Stimulated activated naive CD4-positive, alpha-beta T cell treated with Interleukin-2 at 50 U/mL for 16 hours (primary cell): ENCODE results near the gene PLCG1.
A peak's percentile ranks its signal among the peaks of the same experiment; 100 is the strongest.

ENCODE experiments used
- DNase-seq: peaks from one replicate; lab custom pipeline; 2025; lab: John Stamatoyannopoulos, UW

Gene PLCG1

DNA sequence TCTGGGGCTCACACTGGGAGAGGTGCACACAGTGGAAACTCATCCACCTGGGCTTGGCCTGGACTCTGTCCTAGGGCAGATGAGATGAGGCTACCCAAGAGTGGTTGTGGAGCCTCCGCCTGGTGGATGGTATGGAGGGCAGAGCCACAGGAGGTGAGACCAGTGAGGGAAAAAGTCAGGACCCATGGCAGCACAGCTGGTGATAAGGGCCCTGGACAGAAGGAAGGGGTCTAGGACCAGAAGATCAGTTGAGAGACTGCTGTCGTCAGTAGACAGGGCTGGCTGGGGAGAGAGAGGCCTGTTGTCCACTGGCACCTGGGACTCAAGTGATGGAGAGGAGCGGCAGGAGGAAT is 29.8 kb downstream of the PLCG1 start:
- DNase-seq = no peak

DNA sequence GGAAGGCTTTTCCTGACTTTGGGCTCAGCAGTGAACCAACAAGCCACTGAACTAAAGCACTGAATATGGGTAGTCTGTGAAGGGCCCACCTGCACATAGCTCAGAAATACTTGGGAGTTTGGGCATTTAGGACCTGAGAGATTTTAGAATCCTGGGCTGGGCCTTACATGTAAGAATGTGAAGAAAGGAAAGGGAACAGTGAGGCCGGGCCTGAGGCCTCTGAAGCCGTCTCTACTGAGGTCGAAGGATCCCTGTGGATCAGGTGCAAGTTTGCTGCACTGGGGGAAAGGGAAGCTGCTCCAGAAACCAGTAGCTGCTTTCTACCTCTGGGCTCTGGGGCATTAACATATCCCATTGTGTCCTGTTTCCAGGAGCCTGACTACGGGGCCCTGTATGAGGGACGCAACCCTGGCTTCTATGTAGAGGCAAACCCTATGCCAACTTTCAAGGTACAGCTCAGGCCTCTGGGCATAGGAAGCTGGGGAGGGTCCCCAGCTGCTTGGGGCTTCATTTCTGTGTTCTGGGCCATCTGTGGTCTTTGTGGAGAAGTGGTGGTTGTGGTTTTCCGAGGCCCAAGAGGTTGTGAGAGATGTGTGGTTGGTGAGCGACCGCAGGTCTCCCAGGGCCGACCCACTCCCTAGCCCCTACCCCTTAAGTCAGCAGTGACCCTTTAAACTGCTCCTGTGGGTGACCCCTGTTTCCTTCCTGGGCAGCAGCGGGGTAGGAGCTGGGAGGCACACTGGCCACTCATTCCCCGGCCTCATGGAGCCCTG is 30.3 kb downstream of the PLCG1 start:
- no peak for DNase-seq

DNA sequence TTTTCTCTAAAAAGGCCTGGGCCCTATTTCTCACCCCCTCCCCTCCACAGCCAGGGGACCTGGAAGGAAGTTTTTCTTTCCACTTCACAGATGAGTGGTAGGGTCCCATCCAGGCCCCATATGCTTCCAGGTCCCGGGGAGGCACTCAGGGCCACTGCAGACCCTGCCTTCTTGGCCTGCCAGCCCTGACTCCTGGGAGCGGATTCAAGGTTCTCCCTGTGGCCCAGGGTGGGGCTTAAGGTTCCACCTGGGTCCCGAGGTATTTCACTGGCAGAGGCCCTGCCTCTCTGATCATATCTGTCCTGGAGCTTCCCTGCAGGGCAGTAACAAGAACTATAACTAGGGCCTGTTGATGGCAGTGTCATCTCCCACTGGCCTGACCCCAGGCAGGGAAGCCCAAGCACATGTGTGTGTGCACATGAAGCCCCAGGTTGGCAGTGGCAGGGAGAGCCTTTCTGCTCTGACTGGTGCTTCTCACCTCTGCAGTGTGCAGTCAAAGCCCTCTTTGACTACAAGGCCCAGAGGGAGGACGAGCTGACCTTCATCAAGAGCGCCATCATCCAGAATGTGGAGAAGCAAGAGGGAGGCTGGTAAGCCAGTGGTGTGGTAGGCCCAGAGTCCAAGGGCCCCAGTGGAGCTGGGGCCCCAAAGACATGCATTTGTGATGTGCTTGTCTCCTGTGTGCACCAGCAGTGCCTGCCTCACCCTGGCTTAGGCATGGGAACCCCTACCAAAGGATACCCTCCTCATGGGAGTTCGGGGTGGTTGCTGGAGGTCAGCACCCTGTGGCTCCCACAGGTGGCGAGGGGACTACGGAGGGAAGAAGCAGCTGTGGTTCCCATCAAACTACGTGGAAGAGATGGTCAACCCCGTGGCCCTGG is 31.2 kb downstream of the PLCG1 start:
- no peak for DNase-seq

DNA sequence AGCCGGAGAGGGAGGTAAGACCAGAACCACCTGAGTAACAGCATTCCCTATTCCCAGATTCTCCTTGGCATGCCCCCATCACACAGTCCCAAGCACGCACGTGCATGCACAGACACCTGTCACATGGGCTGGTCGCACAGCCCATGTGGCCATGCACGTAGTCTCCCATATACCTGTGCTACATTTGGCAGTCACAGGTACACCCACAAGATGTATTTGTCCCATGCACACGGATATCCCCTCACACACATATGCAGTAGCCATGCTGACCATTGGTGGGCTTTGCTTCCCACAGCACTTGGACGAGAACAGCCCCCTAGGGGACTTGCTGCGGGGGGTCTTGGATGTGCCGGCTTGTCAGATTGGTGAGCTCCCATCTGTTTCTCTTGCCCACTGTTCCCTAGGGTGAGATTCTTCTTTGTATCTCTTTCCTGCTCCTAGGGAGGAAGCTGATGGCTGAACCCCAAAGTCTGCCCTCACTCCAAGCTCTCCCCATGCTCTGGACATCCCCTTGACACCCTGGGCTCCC is 31.9 kb downstream of the PLCG1 start:
- DNase-seq = no peak

DNA sequence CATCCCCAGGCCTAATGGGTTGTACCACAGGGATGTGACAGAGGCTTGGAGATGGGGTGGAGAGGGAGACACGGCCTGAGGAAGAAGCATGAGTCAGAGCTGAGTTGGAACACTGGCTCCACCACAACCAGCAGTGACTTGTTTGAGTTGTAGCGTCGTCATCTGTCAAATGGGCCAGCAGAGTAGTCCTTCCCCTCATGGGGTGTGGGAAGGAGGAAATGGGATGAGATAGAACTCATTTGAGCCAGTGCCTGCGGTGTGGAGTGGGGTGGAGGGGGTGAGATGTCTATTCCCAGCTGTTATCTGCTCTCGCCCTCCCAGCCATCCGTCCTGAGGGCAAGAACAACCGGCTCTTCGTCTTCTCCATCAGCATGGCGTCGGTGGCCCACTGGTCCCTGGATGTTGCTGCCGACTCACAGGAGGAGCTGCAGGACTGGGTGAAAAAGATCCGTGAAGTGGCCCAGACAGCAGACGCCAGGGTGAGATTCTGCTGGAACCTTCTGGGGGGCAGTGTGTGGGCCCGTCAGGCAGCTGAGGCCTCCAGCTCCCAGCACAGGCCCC is 32.5 kb downstream of the PLCG1 start:
- no peak for DNase-seq

DNA sequence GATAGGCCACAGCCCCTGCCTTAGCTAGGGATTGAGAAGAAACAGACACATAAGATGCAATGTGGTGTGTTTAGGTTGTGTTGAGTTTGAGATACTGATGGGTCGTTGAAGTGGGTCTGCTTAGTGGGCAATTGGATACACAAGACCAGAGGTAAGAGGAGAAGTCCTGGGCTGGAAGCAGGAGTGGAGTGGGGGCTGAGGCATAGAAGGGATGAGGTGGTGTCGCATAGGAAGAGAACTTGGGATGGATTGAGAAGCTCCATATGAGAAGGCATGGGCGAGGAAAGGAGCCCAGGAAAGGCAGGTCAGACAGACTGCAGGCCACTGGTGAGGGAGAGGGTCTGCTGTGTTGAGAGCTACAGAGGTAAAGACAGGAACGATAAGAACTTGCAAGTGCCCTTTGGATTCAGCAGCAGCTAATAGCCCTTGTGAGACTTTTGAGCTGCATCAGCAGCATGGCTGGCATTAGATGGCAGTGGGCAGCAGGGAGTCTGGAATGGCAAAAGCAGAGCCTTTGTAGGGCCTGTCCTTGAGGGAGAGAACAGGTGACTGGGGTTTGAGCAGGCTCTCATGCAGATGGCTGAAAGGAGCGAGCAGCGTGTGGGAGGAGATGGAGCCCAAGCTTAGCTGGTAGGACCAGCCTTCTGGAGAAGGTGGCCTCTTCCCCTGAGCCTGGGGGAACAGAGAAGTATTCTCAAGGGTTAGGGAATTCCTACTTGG is 33.2 kb downstream of the PLCG1 start:
- DNase-seq = no peak

DNA sequence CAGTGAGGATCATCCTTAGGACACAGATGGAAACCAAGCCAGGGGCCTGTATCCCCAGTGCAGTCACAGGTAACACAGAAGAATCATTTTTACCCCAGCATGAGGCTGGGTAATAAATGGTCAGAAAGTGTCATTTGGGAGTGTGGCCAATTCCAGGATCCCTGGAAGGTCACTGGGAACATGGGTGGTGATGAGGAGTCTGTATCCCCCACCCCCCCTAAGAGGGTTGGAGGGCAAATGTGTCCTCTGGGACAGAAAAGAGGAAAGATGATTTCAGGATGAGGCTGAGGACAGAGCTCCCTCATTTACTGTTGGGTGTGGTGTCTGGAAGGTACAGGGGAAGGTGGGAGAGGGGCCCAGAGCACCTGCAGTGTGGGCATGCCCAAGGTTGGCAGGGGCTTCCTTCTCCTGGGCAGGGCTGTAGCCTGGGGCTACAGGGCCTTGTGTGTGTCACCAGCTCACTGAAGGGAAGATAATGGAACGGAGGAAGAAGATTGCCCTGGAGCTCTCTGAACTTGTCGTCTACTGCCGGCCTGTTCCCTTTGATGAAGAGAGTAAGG is 34.5 kb downstream of the PLCG1 start:
- no peak for DNase-seq

DNA sequence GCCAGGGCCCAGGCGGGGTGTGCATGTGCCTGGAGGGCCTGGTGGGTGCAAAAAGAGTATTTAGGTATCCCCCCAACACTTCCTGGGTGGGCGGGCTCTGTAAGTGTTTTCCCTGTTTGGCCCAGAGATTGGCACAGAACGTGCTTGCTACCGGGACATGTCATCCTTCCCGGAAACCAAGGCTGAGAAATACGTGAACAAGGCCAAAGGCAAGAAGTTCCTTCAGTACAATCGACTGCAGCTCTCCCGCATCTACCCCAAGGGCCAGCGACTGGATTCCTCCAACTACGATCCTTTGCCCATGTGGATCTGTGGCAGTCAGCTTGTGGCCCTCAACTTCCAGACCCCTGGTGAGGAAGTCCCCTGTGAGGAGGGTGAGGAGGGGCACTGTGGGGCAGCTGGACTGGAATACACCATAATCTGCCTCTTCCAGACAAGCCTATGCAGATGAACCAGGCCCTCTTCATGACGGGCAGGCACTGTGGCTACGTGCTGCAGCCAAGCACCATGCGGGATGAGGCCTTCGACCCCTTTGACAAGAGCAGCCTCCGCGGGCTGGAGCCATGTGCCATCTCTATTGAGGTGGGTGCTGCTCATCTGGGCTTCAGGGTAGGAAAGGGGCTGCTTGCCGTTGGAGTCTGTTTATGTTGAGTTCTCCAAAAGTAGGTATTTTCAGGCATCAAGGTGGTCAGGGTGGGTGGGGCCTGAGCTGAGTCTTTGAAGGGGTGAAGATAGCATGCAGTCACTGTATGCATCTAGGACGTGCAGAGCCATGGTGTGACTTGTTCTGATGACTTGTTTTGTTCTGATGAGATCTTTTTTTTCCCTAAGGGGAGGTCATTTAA is 35.2 kb downstream of the PLCG1 start:
- DNase-seq = no peak

DNA sequence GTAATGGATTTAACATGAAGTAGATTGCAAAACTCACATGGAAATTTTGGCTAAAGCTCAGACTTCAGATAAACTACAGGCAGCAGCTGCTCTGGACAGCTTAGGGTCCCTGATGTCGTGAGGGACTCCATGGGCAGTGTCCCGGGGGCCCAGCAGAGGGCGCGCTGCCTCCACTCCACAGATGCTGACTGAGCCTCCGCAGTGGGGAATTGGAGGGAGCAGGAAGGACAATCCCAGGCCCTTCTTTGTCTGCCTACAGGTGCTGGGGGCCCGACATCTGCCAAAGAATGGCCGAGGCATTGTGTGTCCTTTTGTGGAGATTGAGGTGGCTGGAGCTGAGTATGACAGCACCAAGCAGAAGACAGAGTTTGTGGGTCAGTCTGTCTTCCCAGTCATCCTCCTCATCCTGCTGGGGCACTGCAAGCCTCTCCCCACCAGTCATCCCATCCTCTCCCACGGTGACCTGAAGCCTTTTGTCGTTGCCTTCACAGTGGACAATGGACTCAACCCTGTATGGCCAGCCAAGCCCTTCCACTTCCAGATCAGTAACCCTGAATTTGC is 35.9 kb downstream of the PLCG1 start:
- DNase-seq = peak; percentile 60

DNA sequence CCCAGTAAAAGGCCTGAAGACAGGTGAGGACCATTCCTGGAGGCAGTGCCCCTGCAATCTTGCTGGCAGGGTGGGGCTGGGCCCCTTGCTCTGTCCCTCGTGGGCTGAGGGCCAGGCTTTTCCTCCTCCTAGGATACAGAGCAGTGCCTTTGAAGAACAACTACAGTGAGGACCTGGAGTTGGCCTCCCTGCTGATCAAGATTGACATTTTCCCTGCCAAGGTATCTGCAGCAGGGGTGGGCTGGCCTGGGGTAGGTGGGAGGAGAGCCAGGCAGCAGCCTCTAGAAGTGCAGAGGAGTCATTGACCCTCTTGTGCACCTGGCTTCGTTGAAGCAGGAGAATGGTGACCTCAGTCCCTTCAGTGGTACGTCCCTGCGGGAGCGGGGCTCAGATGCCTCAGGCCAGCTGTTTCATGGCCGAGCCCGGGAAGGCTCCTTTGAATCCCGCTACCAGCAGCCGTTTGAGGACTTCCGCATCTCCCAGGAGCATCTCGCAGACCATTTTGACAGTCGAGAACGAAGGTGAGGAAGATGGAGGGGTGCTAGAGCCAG is 36.5 kb downstream of the PLCG1 start:
- DNase-seq = no peak

DNA sequence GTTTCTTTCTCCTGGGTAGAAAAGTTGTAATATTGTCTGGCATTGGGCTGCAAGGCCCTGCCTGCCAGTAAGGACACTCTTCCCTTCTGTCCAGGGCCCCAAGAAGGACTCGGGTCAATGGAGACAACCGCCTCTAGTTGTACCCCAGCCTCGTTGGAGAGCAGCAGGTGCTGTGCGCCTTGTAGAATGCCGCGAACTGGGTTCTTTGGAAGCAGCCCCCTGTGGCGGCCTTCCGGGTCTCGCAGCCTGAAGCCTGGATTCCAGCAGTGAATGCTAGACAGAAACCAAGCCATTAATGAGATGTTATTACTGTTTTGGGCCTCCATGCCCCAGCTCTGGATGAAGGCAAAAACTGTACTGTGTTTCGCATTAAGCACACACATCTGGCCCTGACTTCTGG is 37.0 kb downstream of the PLCG1 start:
- DNase-seq = no peak

DNA sequence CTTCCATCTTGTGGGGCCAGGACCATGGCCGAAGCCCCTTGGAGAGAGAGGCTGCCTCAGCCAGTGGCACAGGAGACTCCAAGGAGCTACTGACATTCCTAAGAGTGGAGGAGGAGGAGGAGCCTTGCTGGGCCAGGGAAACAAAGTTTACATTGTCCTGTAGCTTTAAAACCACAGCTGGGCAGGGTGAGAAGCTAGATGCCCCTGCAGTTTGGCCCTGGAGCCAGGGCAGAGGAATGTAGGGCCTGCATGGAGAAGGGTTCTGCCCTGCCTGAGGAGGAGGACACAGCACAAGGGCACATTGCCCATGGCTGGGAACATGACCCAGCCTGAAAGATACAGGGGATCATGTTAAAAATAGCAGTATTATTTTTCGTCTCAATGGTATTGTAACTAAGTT is 37.4 kb downstream of the PLCG1 start:
- DNase-seq = no peak

DNA sequence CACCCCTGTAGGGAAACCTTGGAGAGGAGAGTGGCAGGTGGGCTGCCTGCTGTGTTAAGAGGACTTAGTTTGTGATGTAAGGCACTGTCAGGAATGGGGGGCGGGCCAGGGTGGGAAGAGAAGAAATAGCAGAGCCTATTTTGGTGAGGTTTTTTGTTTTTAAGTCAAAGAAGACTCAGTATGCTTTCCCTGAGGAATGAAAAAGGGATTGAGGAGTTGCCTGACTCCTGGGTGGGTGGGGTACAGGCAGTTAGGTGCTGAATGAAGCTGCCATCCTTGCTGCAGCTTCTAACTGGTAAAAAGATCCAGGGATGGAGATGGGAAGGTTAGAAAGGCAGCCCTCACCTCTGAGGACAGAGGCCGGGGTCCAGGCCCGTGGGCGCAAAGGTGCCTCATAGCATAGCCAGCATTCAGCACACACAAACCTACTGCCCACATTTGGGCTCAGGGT is 37.9 kb downstream of the PLCG1 start:
- no peak for DNase-seq

DNA sequence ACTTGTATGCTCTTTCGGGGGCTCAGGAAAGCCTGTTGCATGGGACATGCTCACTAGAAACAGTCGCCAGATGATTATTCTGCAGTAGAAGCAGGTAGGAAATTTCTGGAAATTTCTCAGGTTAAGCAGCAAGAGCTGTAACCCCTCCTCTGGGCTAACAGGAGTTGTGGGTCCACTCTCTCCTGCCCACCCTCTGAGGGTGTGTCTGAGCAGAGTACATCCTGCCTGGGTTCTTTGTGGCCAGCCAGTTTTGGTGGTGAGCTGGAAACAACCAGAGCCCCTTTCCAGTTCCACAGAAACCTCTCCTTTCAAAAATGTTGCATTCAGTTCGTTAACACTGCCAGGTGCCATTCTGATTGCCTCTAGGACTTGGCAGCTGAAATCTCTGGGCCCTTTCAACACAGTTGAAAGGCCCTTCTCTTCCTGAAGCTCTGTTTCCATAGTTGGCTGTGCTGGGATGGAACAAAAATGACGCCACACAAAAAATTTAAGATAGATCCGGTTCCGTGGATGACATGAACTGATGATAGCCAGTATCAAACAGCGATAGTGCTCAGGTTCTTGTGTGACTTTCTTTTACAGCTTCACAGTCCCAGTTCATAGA is 38.5 kb downstream of the PLCG1 start:
- no peak for DNase-seq

DNA sequence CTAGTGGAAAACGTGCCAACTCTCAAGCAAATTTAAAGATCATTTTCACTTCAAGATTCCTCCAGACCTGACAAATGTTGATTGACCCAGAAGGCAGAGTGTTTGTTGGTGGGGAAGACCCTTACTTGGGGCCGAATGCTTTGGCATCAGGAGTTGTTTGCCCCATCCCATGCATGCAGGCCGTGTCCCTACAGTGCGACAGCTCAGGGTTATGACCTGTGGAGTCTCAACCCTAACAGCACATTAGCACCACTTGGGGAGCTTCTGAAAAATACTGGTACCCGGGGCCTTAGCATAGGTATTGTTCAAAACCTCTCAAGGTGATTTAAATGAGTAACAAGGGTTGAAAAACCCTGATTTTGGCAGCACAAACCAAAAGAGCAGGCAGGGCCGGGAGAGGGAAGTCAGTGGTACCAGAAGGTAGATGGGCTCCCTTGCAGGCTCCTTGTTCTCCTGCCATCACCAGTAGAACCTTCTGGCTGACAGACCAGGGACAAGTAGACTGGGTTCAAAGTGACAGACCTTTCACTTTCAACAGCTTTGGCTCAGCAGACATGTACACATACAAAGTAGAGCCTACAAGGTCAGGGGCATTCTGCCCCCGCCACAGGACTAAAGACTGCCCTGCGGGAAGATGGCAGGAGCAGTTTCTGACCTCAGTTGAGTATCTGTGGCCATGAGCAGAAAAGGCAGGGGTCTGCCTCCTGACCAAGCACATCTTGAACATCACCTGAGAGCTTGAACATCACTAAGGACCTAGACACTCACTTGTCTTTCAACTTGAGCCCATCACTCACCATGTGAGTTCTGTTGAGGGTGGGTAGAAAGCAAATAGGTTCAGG is 39.6 kb downstream of the PLCG1 start:
- no peak for DNase-seq

DNA sequence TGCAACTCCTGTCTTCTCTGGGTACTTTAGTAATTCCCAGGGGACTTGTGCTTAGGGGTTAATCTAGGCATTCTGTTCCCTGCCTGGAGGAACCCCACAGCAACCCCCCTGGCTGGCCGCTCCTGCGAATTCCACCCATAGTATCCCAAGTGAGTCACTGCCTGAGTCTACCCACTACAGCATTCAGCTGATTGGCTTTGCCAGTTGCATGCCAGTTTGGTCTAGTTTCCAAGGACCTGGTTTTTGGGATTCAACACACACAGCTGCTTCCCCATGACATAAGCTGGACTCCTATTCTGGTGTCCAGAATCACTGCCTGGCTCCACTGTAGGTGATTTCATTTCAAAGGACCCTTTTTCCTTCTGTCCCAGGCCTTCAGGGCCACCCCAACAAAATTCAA is 40.3 kb downstream of the PLCG1 start:
- DNase-seq = no peak

DNA sequence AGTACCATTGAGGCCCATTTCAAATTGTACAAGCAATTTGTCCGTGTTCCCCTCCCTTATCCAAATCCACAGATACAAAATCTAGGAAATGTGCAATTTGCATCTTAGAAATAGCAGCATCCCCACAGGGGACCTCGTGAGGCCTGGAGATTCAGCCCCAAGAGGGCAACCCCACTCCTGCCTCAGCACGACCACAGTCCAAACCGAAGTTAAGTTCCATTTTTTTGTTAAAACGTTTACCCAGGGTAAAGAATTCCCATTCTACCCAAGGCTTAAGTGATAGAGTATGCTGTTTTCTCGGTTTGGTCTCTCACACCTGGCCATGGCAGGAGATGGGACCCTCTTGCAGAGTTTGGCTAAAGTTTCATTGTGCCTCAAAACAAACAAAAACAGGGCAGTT is 41.2 kb downstream of the PLCG1 start:
- DNase-seq = no peak

DNA sequence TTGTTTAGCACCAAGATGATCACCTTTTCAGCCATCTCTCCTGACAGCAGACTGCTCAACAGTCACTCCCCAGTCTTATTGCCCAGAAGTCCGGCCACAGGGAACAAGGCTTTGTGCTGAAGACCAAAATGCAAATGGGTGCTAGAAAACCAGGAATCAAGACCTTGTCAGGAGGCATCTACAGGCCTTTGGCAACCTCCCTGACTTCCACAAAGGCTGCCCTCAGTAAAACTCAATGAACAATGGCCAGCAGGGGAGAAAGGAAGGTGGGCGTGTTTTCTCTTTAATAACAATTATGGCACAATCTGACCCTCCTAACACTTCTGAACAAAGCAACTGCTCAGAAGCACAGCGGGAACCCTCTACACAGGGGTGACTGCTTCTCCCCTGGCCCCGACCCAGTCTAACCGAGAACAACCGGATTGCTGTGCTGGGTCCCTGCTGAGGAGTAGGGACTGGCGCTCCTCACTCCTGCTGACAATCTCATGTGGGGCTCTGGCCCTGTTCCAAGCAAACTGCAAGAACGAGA is 41.6 kb downstream of the PLCG1 start:
- no peak for DNase-seq

DNA sequence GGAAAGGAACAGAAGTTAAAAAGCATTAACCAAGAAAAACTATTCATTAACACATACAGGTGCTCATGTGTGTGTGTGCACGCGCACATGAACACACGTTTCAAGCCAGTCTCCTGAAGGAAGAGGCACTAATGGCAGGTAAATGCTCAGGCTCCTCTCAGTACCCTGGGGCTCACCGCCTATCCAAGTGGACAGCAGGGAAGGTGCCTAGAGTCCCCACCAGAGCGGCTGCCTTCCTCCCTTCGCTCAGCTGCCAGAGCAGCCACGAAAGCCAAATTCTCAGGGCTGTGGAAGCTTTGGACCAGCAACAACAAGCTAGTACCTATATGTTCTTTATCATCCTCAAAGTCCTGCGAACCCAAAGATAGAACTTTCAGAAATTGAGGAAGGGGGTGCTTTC is 42.6 kb downstream of the PLCG1 start:
- DNase-seq = no peak
